LNCAP (cell line): ENCODE results near the gene MYO1E.

Experiments used
- TF ChIP-seq, protein P1 (sequence below): fragments of 450-650 bp; IDR thresholded peaks from 2 replicates; pipeline ENCODE4 v1.5.1; 2017; ENCODE audit warnings: mild to moderate bottlenecking

Gene MYO1E

DNA sequence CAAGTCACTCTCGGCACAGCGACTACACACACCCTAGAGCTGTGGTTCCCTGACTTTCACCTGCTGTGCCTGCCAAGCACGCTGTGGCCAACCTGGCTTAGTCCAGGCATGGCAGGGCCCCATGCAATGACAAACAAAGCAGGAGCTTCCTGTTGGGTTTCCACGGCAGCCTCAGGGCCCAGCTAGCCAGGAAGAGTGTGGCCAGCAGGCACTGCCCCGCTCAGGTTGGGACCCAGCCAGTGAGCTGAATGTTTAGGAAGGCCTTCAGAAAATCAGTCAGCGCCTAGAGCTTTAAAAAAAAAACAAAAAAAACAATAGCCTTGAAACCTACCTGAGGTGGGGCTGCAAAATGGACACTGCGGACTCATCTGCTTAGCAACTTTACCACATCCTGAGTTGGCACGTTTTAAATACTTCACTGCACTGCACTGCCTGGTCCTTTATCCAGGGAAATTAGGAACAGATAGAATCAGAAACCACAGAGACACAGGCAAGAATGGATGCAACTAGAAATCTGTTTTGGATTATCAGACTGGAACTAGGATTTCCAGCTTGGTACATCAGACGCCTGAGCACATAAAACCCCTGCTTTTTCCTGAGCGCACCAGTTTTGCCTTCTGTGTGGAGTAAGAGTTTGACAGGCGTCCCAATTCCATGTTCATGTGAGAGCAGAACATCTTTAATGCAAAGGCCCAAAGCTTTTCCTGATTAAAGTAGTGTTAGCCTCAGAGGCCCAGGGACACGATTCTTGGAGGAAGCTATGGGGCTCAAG is 202.2 kb downstream of the MYO1E start:
- TF ChIP-seq, protein P1, sequence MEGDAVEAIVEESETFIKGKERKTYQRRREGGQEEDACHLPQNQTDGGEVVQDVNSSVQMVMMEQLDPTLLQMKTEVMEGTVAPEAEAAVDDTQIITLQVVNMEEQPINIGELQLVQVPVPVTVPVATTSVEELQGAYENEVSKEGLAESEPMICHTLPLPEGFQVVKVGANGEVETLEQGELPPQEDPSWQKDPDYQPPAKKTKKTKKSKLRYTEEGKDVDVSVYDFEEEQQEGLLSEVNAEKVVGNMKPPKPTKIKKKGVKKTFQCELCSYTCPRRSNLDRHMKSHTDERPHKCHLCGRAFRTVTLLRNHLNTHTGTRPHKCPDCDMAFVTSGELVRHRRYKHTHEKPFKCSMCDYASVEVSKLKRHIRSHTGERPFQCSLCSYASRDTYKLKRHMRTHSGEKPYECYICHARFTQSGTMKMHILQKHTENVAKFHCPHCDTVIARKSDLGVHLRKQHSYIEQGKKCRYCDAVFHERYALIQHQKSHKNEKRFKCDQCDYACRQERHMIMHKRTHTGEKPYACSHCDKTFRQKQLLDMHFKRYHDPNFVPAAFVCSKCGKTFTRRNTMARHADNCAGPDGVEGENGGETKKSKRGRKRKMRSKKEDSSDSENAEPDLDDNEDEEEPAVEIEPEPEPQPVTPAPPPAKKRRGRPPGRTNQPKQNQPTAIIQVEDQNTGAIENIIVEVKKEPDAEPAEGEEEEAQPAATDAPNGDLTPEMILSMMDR = no peak

DNA sequence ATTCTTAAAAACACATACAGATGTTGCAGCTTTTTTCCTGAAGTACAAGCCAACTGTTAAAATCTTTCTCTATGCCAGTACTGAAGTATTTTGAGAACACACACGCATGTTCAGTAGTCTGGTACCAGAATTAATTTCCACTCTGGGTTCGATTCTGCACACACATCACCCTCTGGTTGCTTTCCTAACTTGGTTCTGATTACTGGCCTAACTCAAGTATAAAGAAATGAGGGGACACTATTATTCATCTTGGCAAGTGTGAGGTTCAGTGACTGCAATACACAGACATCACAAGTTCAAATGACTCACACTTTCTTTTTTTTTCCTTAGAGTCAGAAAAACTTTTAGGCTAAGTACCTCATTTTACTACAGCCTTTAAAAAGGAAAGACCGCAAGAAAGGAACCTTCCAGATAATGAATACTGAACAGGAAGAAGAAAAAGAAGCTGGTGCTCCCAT is 203.4 kb downstream of the MYO1E start:
- TF ChIP-seq, protein P1 = no peak

DNA sequence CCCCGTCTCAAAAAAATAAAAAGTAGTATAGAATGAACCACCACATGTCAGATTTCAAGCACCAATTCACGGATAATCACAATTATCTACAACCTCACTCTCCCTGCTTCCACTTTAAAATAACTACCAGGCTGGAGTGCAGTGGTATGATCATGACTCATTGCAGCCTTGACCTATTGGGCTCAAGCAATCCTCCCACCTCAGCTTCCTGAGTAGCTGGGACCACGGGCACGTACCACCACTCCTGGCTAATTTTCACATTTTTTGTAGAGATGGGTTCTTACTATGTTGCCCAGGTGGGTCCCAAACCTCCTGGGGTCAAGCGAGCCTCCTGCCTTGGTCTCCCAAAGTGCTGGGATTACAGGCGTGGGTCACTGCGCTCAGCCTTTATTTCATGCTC is 204.1 kb downstream of the MYO1E start:
- TF ChIP-seq, protein P1 = no peak

DNA sequence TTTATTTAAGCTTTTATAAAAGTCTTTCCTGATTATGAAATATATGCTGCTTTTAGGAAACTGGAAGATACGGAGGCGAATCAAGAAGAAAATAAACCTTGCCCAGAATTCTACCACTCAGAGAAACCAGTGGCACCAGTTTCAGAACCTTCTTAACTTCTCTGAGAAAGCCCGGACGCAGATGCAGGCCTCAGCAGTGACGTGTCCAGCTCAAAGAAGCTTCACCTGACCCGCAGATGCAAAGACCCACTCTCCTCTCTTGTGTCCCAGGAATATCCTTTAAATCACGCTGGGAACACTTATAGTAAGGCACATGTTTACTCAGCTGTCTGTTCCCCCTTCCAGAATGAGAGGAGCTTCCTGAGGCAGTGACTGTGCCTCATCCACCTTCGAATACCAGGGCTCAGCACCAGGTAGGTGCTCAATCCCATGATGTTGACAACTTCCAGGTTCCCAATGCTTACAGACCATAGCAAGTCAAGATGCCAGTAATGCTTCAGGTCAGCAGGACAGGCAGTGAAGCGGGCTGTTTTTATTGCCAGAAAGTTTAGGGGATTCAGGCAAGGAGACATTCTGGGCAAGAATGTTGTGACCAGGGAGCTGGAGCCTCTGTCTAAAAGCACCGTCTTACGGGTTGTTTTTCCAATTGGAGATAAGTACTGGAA is 205.9 kb downstream of the MYO1E start:
- TF ChIP-seq, protein P1 = no peak

DNA sequence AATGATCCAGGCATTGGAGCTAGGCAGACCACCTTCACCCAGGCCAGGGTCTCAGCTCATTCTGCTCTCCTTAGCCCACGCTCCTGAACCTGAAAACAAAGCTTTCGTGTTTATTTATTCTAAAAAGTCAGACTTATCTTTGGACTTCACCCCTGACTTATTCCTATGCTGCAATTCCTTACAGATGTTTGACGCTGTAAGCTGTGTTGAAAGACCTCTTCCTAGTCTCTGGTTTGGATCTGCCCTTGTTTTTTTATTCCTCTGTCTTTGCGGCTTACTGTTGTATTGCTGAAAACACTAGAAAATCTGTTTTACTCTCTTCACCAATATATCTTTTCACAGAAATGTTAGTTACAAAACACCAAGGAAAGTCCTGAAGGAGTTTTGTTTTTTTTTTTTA is 206.5 kb downstream of the MYO1E start:
- TF ChIP-seq, protein P1 = no peak

DNA sequence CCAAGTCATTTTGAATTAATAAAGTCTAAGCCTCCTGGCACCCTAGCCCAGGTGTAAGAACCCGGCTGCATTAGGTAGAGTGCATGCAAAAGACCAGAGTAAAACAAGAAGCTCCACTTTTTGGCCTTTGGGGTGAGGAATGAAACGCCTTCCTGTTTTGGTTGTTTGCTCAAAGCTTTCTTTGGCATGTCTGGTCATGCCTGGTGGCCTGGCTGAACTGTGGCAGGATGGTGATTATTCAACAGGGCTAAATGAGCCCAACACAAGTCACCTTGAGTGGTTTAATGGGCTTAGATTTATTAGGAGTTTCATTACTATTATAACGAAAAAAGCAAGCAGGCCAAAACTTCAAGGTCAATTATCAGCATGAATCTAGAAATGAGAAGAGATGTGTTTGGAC is 206.9 kb downstream of the MYO1E start:
- TF ChIP-seq, protein P1 = no peak

DNA sequence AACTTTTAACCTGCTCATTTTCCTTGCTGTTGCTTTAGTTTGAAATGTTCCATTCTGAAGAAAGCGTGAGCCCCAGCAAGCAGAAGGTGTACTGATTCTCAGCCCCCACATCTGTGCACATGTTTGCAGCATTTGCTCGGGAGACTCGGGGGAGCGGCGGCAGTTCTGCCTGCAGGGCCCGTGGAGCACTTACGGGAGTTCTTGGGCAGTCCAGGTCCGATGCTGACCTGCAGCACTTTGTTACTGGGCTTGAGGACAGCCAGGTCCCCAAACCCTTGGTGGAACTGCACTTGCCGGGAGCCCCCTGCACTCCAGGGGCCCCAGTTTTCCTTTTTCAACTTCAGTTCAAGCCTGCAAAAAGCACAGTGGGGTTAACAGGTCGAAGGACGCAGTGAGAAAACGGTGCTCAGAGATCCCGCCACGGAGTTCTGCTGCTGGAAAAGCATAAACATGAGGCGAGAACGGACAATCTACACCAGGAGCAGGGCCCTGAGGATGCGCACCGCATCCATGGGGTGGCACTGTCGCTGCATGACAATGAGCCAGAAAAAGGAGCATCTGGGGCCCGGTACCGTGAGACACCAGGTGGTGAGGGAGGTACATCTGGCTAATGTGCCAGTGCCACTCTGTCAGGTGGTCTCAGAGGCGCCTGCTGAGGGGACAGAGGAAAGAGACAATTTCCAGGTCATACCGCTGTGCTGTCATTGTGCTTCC is 211.6 kb downstream of the MYO1E start:
- TF ChIP-seq, protein P1 = peak; percentile 28; the same call in 1 of the 2 replicates
